ENCODE data around the gene RGS6.
A peak's percentile ranks its signal among the peaks of the same experiment; 100 is the strongest.

GRCh38 chr14:72104011-72104613 is 171.9 kb downstream of the RGS6 start:
- peak; percentile 20 for TF ChIP-seq CTCF (IDR thresholded peaks at IDR 0.05; ENCODE audit: insufficient read depth, low read depth, low read length)
- no peak for TF ChIP-seq EZH2 (IDR thresholded peaks at IDR 0.05; ENCODE audit: insufficient read depth, low read length)

All from astrocyte (in vitro differentiated cells and primary cell).